DOHH2 (cell line): ENCODE results near the gene UBFD1.

Source experiments
- H3F3A ChIP-seq: fragments of 200-600 bp; sonication (generic), shearing (Covaris generic); 2 replicates; pipeline ENCODE4 v1.6.0; 2016; ENCODE audit warnings: antibody characterized with exemption, mild to moderate bottlenecking; ENCODE audit not compliant: control insufficient read depth, insufficient read depth
- H3K27ac ChIP-seq: fragments of 200-600 bp; sonication (generic); 2 replicates; pipeline ENCODE4 v1.5.1; 2014; ENCODE audit warnings: low read depth, mild to moderate bottlenecking, low read length, moderate library complexity
- H3K27me3 ChIP-seq: fragments of 200-600 bp; sonication (generic); 2 replicates; pipeline ENCODE4 v1.6.1; 2014; ENCODE audit warnings: mild to moderate bottlenecking, low read length, mixed read lengths; ENCODE audit not compliant: control insufficient read depth
- H3K36me3 ChIP-seq: fragments of 200-600 bp; sonication (generic); 2 replicates; pipeline ENCODE4 v1.6.1; 2014; ENCODE audit warnings: mild to moderate bottlenecking, low read length, moderate library complexity, mixed read lengths; ENCODE audit not compliant: control insufficient read depth
- H3K4me1 ChIP-seq: fragments of 200-600 bp; sonication (generic); 2 replicates; pipeline ENCODE4 v1.6.1; 2014; ENCODE audit warnings: mild to moderate bottlenecking, low read length, mixed read lengths; ENCODE audit not compliant: control insufficient read depth
- H3K4me2 ChIP-seq: fragments of 200-600 bp; sonication (generic); 2 replicates; pipeline ENCODE4 v1.6.0; 2014; ENCODE audit warnings: mild to moderate bottlenecking, low read length, moderate library complexity
- H3K4me3 ChIP-seq: fragments of 200-600 bp; sonication (generic); 2 replicates; pipeline ENCODE4 v1.5.1; 2014; ENCODE audit warnings: mild to moderate bottlenecking, low read length, mixed read lengths
- H3K79me2 ChIP-seq: fragments of 200-600 bp; sonication (generic); 2 replicates; pipeline ENCODE4 v1.6.1; 2014; ENCODE audit warnings: mild to moderate bottlenecking, low read length, mixed read lengths; ENCODE audit not compliant: control insufficient read depth
- H3K9me2 ChIP-seq: fragments of 200-600 bp; sonication (generic); replicated peaks from 2 replicates; pipeline ENCODE4 v1.6.1; 2014; ENCODE audit warnings: mild to moderate bottlenecking, low read length, mixed read lengths; ENCODE audit not compliant: control insufficient read depth
- H3K9me3 ChIP-seq: fragments of 200-600 bp; sonication (generic); 2 replicates; pipeline ENCODE4 v1.6.1; 2014; ENCODE audit warnings: antibody characterized with exemption, low read length, mixed read lengths; ENCODE audit not compliant: control insufficient read depth, insufficient read depth
- H4K20me1 ChIP-seq: fragments of 200-600 bp; sonication (generic); 2 replicates; pipeline ENCODE4 v1.6.0; 2014; ENCODE audit warnings: low read depth, mild to moderate bottlenecking, antibody characterized with exemption, low read length, moderate library complexity; ENCODE audit not compliant: control insufficient read depth, insufficient read depth
- EZH2phosphoT487 ChIP-seq: fragments of 200-600 bp; sonication (generic); IDR thresholded peaks from 2 replicates; pipeline ENCODE4 v1.6.1; 2017; ENCODE audit warnings: borderline replicate concordance, mild to moderate bottlenecking, antibody characterized with exemption, low read length, moderate library complexity, mixed read lengths
- TF ChIP-seq, protein P1 (sequence below): fragments of 200-600 bp; sonication (generic); IDR thresholded peaks from one replicate; pipeline ENCODE4 v1.5.1; 2014; ENCODE audit warnings: antibody characterized with exemption, mild to moderate bottlenecking, low read depth, low read length; ENCODE audit not compliant: poor library complexity, severe bottlenecking

The UBFD1 gene

DNA sequence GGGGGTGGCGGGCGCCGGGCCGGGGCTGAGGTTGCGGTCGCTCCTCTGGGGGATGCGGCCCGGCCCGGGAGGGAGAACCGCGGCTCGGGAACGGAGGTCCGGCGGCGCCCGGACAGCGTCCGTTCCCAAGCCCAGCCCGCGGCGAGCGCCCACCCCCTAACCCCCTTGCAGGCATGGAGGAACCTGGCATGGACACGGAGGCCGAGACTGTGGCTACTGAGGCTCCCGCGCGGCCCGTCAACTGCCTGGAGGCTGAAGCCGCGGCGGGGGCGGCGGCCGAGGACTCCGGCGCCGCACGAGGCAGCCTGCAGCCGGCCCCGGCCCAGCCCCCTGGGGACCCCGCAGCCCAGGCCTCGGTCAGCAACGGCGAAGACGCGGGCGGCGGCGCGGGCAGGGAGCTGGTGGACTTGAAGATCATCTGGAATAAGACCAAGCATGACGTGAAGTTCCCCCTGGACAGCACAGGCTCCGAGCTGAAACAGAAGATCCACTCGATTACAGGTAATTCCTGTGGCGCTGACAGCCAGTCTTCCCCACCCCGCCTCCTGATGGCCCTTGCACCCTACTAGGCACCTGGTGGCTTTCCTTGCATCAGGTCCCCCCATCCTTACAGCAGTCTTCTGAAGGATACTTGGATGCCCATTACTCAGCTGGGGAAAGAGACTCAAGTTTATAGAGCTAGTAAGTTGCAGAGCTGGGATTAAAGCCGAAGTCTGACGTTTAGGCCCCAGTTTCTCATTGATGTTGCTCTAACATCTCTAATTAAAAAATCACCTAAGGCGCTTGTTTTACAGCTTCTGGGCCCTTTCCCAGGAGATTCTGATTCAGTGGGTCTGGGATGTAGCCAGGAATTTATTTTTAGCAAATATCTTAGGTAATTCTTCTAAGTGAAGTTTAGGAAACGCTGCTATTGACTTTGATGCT lies 514 bp downstream of the UBFD1 start:
- Histone ChIP-seq H3K36me3 (peaks cover 50% of the 10 kb centered on the region), H4K20me1 (no peaks in the 10 kb centered on the region)
- TF ChIP-seq, protein P1, sequence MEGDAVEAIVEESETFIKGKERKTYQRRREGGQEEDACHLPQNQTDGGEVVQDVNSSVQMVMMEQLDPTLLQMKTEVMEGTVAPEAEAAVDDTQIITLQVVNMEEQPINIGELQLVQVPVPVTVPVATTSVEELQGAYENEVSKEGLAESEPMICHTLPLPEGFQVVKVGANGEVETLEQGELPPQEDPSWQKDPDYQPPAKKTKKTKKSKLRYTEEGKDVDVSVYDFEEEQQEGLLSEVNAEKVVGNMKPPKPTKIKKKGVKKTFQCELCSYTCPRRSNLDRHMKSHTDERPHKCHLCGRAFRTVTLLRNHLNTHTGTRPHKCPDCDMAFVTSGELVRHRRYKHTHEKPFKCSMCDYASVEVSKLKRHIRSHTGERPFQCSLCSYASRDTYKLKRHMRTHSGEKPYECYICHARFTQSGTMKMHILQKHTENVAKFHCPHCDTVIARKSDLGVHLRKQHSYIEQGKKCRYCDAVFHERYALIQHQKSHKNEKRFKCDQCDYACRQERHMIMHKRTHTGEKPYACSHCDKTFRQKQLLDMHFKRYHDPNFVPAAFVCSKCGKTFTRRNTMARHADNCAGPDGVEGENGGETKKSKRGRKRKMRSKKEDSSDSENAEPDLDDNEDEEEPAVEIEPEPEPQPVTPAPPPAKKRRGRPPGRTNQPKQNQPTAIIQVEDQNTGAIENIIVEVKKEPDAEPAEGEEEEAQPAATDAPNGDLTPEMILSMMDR, result no peak
- no peak for TF ChIP-seq EZH2phosphoT487

DNA sequence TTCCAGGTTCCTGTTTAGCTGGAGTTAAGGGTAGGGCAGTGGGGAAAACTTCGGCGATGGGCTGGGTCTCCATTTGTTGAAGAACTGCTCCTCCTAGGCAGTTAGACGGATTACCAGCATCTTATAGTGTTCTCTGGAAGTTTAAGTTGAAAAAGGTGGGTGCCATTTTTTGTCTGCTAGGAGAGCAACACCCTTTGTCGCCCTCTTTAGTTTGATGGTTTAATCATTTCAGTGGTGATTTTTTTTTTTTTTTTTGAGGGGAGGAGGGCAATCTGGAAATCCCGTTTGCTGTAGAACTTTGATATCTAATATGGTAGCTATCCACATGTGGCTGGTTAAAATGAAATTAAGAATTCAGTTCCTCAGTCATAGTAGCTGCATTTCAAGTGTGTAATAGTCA lies 4.1 kb downstream of the UBFD1 start:
- H3K79me2 ChIP-seq, result peaks cover 47% of the 10 kb centered on the region
- H4K20me1 ChIP-seq, result no peaks in the 10 kb centered on the region
- TF ChIP-seq, protein P1, result peak; percentile 26
- TF ChIP-seq EZH2phosphoT487, result no peak
- H3K27me3 ChIP-seq, result no peaks in the 10 kb centered on the region
- H3K27ac ChIP-seq, result no peak overlapping the region
- no peak overlapping the region for H3K4me3 ChIP-seq
- no peaks in the 10 kb centered on the region for H3K9me3 ChIP-seq
- H3F3A ChIP-seq, result peaks cover 7% of the 10 kb centered on the region
- no peak overlapping the region for H3K4me2 ChIP-seq
- H3K9me2 ChIP-seq, result no peaks in the 10 kb centered on the region
- peaks cover 14% of the 10 kb centered on the region for H3K4me1 ChIP-seq
- peaks cover 74% of the 10 kb centered on the region for H3K36me3 ChIP-seq

More for the DNA sequence above, 514 bp downstream of the UBFD1 start:
- H3K9me2 ChIP-seq, result no peaks in the 10 kb centered on the region
- H3K9me3 ChIP-seq, result no peaks in the 10 kb centered on the region
- H3K4me3 ChIP-seq, result peak overlapping the region; percentile 95
- peaks cover 38% of the 10 kb centered on the region for H3K4me1 ChIP-seq
- peak overlapping the region; percentile 82 for H3K4me2 ChIP-seq
- peak overlapping the region; percentile 18 for H3K27ac ChIP-seq
- H3K79me2 ChIP-seq, result peaks cover 79% of the 10 kb centered on the region
- no peaks in the 10 kb centered on the region for H3K27me3 ChIP-seq
- H3F3A ChIP-seq, result peaks cover 20% of the 10 kb centered on the region

DNA sequence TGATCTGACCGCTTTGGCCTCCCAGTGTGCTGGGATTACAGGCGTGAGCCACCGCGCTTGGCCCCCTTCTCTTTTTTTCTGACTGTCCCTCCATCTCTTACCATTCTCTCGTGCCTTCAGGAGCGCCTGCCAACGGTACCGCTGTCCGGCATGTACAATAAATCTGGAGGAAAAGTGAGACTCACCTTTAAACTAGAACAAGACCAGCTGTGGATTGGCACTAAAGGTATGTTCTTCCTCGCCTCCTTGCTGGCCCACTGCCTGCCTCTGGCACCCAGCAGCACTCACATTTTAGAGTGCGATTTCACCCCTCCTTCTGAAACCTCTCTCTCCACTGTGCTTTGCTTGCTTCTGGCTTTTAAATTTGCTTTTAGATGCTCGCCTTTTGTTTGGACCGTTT lies 5.0 kb downstream of the UBFD1 start:
- Histone ChIP-seq H3K27me3 (no peaks in the 10 kb centered on the region), H3K4me1 (peaks cover 11% of the 10 kb centered on the region), H4K20me1 (no peaks in the 10 kb centered on the region), H3K4me2 (no peak overlapping the region), H3K79me2 (peaks cover 42% of the 10 kb centered on the region), H3K27ac (no peak overlapping the region), H3K9me3 (no peaks in the 10 kb centered on the region), H3K9me2 (no peaks in the 10 kb centered on the region), H3F3A (0 out of 2 replicates have a peak, but pooled peaks cover 4% of the 10 kb centered on the region), H3K4me3 (no peak overlapping the region), H3K36me3 (peaks cover 79% of the 10 kb centered on the region)
- no peak for TF ChIP-seq EZH2phosphoT487
- TF ChIP-seq, protein P1, result no peak
